ENCODE results near the gene MARCHF4. TPM values are rescaled to one million over a fixed set of nuclear protein-coding genes. Genes with fewer than 3 reads are reported as not detected.

Gene MARCHF4
- total RNA-seq, 1 donor from 2014 or later: 0.12 TPM

DNA sequence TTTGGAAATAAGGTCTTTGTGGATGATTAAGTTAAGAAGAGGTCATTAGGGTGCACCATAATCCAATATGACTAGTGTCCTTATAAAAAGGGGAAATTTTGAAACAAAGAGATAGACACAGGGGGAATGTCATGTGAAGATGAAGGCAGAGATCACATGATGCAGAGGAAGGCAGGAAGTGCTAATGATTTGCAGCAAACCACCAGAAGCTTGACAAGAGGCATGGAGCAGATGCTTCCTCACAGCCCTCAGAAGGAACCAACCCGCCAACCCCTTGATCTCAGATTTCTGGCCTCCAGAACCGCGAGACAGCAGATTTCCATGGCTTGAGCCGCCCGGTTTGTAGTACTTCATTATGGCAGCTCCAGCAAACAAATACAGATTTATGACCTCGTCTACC is 22.6 kb upstream of the MARCHF4 start:
- Histone ChIP-seq H3K4me3 (no peak overlapping the region), H3K4me1 (no peaks in the 10 kb centered on the region), H3K27ac (no peak overlapping the region), H3K9me3 (no peaks in the 10 kb centered on the region), H3K36me3 (no peaks in the 10 kb centered on the region), H3K27me3 (ENCODE audit: low read depth) (no peaks in the 10 kb centered on the region)
- TF ChIP-seq, protein P1, sequence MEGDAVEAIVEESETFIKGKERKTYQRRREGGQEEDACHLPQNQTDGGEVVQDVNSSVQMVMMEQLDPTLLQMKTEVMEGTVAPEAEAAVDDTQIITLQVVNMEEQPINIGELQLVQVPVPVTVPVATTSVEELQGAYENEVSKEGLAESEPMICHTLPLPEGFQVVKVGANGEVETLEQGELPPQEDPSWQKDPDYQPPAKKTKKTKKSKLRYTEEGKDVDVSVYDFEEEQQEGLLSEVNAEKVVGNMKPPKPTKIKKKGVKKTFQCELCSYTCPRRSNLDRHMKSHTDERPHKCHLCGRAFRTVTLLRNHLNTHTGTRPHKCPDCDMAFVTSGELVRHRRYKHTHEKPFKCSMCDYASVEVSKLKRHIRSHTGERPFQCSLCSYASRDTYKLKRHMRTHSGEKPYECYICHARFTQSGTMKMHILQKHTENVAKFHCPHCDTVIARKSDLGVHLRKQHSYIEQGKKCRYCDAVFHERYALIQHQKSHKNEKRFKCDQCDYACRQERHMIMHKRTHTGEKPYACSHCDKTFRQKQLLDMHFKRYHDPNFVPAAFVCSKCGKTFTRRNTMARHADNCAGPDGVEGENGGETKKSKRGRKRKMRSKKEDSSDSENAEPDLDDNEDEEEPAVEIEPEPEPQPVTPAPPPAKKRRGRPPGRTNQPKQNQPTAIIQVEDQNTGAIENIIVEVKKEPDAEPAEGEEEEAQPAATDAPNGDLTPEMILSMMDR (IDR thresholded peaks at IDR 0.05): no peak
- ATAC-seq (no peak), DNase-seq (no peak)
- intact Hi-C loops (cut with DNase I): no loop called here

DNA sequence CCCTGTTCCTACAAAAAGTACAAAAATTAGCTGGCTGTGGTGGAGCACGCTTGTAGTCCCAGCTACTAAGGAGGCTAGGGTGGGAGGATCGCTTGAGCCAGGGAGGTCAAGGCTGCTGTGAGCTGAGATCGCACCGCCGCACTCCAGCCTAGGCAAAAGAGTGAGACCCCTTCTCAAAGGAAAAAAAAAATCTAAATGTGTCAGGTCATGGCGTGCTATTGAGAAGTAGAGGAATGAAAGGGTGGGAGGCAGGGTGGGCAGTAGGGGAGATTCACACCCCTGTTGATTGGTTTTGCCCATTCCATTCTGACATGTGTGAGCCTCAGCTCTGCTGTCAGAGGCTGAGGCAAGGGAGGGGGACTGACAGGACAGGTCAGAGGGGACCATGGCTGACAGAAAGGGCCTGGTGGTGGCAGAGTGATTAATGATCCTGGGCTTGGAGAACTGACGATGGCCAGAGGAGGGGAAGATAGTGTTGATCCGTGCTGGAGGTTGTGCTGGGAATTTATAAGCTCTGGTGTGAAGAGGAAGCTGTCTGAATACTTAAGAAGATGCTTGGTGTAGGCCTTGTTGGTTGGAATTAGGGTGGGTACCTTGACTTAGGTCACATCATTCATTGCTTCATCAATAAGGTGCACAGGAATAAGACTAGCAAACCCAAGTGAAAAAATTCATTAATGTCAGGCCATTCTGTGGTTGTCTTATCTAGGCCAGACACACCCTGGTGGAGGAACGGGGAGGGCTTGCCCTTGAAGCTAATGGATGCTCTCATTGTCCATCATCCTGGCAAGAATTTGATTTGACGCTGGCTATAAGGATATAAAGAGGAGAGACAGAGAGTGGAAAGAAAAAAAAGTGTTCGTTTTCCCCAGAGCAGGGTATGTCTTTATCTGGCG is 20.9 kb upstream of the MARCHF4 start:
- no peak overlapping the region for H3K27ac ChIP-seq
- TF ChIP-seq, protein P1 (IDR thresholded peaks at IDR 0.05): no peak
- DNase-seq: no peak
- H3K36me3 ChIP-seq: no peaks in the 10 kb centered on the region
- H3K27me3 ChIP-seq (ENCODE audit: low read depth): no peaks in the 10 kb centered on the region
- ATAC-seq: no peak
- no peak overlapping the region for H3K4me3 ChIP-seq
- H3K9me3 ChIP-seq: no peaks in the 10 kb centered on the region
- no peaks in the 10 kb centered on the region for H3K4me1 ChIP-seq
- intact Hi-C loops (cut with DNase I): no loop called here

DNA sequence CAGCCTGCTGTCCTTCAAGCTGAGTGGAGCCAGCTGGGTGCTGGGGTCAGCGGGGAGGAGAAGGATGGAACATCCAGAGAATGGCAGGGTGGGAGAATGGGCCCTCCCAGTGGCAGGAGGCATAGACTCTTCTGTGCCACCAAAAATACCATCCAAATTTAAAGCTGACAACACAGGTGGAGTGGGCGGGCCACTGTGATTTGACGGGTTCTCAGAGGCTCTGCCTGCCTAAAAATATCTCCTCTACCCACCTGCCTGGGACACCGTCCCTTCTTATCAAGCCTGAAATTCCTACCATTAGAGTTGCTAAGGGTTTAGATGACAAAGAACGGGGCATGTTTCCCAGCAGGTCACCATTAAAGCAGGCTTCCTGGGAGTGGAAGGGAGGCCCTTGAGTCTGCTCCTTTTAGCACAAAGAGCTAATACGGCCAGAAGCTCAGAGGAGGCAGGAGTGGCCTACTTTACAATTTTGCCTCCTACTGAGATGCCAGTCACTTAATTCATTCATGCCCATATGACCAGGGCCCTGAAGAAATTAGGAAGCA is 19.8 kb upstream of the MARCHF4 start:
- H3K36me3 ChIP-seq: no peaks in the 10 kb centered on the region
- no peaks in the 10 kb centered on the region for H3K9me3 ChIP-seq
- H3K4me1 ChIP-seq: no peaks in the 10 kb centered on the region
- TF ChIP-seq, protein P1 (IDR thresholded peaks at IDR 0.05): no peak
- intact Hi-C loops (cut with DNase I): no loop called here
- DNase-seq (no peak), ATAC-seq (no peak)
- H3K27ac ChIP-seq: no peak overlapping the region
- H3K27me3 ChIP-seq (ENCODE audit: low read depth): no peaks in the 10 kb centered on the region
- H3K4me3 ChIP-seq: no peak overlapping the region

DNA sequence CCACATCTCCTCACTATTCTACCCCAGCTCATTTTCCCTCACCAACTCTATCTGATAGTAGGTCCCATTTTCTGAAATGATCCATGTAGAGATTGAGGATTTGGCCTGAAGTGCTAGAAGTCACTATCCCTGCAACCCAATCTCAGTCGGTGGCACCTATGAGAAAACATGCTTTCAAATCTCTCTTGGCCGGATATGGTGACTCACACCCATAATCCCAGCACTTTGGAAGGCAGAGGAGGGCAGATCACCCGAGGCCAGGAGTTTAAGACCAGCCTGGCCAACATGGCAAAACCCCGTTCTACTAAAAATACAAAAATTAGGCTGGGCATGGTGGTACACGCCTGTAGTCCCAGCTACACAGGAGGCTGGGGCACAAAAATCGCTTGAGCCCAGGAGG is 19.1 kb upstream of the MARCHF4 start:
- no peak overlapping the region for H3K4me3 ChIP-seq
- TF ChIP-seq, protein P1 (IDR thresholded peaks at IDR 0.05): no peak
- no peaks in the 10 kb centered on the region for H3K9me3 ChIP-seq

DNA sequence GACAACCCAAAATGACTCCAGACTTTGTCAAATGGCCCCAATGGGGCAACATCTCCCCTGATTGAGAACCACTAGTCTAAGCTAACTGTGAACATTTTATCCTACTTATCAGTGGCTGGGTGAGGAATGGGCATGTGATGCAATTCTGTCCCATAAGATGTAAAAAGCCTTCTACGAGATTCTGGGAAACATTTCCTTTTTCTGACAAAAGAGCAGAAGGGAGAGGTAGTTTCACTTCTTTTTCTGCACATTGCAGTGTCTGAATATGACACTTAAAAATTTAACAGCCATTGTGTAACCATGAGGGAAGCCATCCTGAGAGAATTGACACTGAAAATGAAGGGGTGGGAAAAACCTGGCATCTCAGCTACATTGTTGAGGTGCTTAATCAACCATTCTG is 17.3 kb upstream of the MARCHF4 start:
- no peak overlapping the region for H3K27ac ChIP-seq
- H3K27me3 ChIP-seq (ENCODE audit: low read depth): no peaks in the 10 kb centered on the region
- H3K9me3 ChIP-seq: no peaks in the 10 kb centered on the region
- TF ChIP-seq, protein P1 (IDR thresholded peaks at IDR 0.05): no peak
- H3K4me3 ChIP-seq: no peak overlapping the region
- no peaks in the 10 kb centered on the region for H3K4me1 ChIP-seq
- no peaks in the 10 kb centered on the region for H3K36me3 ChIP-seq
- intact Hi-C loops (cut with DNase I): no loop called here
- no peak for DNase-seq
- ATAC-seq: peak; percentile 27 to 43

More for the DNA sequence above, 19.1 kb upstream of the MARCHF4 start:
- no peaks in the 10 kb centered on the region for H3K4me1 ChIP-seq
- DNase-seq: no peak
- no peak for ATAC-seq
- H3K27ac ChIP-seq: no peak overlapping the region
- H3K36me3 ChIP-seq: no peaks in the 10 kb centered on the region
- intact Hi-C loops (cut with DNase I): no loop called here
- no peaks in the 10 kb centered on the region for H3K27me3 ChIP-seq (ENCODE audit: low read depth)

Measured in lower lobe of right lung (tissue), 2 donors.